Measurements from ENCODE around the gene TNF.
A peak's percentile ranks its signal among the peaks of the same experiment; 100 is the strongest.

TNF gene

DNA sequence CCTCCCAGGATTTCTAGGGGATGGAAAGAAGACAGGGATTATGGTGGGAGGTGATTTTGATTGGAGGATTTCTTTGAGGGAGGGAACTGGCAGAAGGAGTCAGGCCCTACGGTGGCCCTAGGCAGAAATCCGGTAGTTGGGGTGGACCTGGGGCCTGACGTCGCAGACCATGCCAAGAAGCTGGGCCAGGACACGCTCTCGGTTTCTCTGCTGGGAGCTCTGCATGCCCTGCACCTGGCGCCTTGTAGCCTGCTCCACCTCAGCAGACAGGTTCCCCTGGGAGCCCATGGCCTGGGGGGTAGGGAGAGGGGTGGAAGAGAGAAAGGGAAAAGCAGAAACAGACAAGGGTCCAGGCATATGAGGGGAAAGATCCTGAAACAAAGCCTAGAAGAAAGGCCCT lies 30.1 kb upstream of the TNF start:
- DNase-seq: no peak

DNA sequence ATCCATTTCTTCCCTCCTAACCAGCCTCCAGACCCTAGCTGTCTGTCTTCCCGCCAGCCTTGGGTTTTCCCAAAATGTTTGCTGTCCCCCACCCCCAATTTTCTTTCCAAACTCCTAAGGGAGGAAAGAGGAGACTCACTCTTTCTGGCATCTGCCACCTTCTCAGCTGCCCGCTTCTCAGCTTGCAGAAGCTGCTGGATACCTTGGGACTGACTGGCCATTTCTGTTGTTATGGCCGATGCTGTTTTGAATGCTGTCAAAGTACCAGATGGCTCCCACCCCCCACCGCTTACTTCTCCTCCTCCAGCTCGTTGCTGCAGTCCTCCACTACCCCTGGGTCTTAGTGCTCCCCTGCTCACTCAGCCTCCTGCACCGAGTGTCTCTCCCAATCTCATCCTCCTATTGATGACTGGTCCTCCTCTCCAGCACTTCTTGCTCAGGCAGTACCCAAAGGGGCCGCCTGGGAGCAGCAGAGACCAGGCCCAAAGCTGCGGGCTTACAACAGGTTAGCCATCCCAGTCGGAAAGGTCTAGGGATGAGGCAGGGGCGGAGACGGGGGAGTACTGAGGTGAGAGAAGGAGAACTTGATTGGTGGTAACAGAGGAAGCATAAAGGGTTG lies 28.9 kb upstream of the TNF start, which contains the start of gene ATP6V1G2:
ATP6V1G2 (minus strand) TSS at position 270 of the 619 bp plus-strand sequence; CDS start at position 221, 49 bp downstream.
- DNase-seq: peak; percentile 86

DNA sequence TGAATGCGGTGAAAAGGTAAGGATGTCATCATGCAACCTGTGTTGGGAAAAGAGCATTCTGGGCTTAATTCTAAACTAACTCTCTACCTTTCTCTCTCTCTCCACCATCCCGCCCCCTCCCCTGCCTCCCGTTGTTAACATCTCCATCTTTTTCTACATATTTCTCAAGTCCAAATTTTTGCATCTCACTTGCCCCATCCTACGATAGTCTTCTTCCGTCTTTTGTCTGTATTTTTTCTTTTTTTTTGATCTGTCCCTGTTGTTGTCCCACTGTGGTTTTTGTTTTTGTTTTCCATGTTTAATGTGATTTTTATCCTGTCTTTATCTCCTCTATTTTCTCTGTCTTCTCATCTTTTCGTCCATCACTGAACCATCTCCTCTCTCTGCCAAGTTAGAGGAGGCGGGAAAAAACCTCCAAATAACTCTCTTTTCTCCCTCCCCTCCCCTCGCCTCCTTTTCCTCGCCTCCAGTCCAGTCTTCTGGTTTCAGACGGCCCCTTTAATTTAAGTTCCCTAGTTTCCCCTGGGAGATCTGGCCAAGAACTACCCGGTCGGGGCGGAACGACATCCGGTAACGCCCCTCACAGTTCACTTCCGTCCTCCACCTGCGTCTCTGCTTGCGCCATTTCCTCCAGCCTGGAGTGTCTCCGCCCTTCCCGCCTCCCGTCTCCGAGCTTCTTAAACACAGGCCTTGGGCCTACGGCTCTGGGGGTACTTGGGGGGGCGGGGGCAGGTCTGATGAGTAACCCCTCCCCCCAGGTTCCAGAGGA lies 28.2 kb upstream of the TNF start, which contains the start of gene NFKBIL1:
NFKBIL1 (plus strand) TSS at position 651 of the 769 bp plus-strand sequence; CDS start at position 738, 87 bp downstream.
- peak; percentile 96 for DNase-seq

DNA sequence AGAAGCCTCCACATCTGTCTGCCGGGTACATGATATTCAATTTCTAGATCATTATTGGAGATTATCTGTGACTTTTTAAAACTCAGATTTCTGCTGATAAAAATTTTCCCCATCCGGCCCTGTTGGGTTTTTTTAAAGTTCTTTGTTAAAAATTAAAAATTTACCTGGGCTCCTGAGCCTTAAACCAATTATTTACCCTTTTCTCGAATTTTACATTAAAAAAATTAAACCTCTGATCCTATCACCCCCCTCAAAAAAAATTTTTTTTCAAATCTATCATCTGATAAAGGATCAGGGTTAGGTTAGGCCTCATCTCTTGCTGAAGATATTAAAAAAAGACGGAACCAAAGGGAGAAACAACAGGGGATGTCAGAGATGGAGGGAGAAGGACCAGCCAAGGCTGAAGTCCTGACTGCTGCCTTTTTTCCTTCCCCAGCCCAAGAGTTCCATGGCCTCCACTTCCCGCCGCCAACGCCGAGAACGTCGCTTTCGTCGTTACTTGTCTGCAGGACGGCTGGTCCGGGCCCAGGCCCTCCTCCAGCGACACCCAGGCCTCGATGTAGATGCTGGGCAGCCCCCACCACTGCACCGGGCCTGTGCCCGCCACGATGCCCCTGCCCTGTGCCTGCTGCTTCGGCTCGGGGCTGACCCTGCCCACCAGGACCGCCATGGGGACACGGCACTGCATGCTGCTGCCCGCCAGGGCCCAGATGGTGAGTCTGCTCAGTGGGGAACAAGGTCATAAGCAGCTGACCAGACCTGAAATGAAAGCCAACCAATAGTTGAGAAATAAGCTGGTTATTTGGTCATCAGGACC lies 27.4 kb upstream of the TNF start:
- DNase-seq: no peak

DNA sequence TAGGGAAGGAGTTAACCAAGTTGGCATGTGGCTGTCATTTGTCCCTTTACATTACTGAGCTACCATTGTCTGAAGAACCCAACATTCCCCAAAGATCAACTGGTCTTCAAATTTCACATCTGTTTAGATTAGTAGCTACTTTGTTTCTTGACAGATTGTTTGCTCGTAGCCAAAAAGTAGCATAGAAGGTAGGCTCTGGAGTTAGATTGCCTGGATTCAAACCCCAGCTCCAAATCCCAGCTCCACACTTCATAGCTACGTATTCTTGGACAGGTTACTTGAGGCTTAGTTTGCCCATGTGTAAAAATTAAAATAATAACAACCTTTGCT lies 26.9 kb upstream of the TNF start:
- no peak for DNase-seq

DNA sequence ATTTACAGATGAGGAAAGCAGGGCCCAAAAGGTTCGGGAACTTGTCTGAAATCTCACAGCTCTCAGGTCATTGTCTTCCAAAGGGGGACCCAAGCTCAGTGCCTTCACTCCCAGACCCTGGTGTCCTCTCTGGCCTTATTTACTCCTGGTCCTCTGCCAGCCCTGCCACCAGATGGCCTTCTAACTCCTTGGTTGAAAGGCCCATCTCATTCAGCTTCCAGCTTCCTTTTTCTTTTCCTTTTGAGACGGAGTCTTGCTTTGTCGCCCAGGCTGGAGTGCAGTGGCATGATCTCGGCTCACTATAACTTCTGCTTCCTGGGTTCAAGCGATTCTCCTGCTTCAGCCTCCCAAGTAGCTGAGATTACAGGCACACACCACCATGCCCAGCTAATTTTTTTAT lies 24.0 kb upstream of the TNF start:
- DNase-seq: peak; percentile 50

DNA sequence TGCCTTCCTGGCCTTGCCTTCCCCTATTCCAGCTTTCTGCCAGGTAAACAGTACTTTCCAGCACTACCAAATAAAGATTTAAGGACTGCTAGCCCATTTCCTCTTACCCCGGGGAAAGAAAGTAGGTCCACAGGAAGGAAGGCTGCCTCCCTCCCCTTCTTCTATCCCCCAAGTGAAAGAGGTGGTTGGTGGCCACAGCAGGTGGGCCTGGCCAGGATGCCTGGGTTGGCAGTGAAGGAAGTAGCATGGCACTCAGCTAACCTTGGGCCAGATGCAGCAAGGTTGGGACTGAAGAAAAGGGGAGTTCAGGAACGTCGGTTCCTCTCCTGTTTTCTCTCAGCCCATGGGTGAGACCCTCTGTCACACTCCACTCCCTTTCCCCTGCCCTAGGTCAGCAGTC lies 19.1 kb upstream of the TNF start:
- DNase-seq: no peak

DNA sequence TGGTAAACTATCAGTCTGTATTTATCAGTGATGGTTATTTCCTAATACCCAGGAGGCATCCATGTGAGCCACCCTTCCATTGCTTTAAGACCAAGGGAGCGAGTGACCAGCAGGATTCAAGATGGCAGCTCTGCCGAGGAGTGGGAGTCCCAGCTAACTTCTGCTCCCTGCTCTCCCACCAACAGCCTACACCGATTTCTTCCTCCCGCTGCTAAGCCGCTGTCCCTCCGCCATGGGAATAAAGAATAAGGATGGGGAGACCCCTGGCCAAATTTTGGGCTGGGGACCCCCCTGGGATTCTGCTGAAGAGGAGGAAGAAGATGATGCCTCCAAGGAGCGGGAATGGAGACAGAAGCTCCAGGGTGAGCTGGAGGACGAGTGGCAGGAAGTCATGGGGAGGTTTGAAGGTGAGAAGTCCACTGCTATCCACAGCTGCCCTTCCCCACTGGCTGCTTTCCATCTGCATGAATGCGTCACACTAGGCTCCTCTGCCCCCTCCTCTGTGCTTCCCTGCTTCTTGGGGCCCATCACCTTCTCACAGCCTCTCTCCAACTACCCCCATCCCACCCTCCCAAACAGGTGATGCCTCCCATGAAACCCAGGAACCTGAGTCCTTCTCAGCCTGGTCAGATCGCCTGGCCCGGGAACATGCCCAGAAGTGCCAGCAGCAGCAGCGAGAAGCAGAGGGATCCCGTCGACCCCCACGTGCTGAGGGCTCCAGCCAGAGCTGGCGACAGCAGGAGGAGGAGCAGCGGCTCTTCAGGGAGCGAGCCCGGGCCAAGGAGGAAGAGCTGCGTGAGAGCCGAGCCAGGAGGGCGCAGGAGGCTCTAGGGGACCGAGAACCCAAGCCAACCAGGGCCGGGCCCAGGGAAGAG lies 17.7 kb upstream of the TNF start:
- no peak for DNase-seq

DNA sequence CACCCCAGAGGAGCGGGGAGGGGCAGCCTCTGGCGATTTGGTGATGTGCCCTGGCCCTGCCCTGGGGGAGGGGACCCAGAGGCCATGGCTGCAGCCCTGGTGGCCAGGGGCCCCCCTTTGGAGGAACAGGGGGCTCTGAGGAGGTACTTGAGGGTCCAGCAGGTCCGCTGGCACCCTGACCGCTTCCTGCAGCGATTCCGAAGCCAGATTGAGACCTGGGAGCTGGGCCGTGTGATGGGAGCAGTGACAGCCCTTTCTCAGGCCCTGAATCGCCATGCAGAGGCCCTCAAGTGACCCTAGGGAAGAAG lies 17.1 kb upstream of the TNF start:
- DNase-seq: no peak

DNA sequence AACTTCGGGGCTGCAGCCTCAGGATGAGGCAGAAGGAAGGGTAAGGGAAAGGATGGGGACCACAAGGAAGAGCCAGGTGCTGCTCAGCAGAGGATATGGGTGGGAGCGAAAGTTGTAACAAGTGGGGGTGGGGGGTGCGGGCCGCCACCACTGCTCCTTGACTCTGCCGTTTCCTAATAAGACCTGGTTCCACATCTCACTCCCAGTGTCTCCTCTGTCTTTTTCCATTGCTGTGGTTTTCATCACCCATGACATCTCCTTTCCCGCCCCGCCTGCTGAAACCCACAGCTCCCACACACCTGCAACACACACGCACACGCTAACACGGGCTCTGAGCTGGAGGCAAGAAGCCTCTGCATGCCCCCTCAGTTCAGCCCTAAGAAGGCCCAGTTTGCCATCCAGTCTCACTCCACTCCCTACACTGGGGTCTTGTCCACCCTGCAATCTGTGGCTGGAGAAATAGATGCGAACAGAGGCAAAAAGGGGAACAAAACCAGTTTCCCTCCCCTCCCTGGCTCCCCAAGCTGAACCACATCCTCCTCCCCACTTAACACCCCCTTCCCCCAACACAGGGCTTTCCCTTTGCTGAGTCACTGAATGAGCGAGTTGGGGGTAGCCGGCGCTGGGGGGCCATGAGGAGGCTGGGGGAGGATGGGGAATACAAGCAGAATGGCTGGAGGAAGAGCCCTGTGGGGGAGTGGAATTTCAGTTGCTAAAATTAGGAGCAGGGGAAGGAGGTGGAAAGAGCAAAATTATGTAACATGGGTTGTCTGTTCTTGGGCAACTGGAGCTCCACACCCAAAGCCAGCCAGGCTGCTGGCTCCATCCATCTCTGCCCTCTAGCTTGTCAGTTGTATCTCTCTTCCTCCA lies 16.5 kb upstream of the TNF start:
- peak; percentile 76 for DNase-seq

DNA sequence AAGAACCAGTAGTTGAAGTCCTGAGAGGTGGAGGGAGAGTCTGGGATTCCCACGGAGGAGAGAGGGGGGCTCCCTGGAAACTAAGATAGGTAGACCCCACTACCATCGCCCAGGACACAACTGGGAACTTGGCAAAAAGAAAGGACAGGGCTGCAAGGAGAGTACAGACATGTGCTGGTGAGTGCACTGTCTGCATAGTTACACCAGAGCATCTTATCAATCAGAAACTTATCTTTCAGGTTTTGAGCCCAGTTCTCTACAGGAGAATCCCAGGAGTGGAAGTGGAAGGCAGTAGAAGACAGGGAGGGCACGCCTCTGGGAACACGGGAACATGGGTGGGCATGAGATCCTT lies 15.8 kb upstream of the TNF start:
- DNase-seq: no peak

DNA sequence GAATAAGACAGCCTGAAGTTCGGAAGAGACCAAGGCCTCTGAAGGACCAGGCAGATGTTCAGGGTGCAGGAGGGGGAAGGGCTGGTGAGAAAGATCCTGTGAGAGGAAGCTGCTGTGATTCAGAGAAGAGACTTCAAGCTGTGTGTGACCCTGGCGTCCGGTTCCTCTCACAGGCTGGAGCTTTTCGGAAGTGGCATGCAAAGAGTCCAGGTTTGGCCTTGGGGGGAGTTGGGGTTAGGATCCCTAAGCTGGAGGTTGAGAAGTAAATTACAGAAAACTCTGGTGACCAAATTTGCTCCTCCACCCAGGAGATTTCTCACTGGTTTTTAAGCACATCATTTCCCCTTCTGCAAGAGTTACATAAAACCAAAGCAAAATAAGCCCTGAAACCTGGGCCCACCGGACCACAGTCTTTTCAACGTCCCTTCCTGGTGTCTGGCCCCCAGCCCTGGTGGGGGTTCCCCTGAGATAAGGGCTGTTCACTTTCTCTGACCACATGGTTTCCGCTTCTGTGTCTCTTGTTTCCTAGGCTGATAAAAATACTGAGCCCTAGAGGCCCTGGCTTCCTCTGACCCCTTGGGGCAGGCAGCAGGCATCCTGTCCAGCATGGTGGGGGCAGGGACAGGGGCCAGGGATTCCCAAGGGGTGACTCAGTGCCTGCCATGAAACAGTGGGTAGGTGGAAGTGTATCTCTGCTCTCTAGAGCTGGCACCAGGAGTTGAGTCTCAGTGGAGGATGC lies 15.2 kb upstream of the TNF start:
- peak; percentile 71 for DNase-seq

DNA sequence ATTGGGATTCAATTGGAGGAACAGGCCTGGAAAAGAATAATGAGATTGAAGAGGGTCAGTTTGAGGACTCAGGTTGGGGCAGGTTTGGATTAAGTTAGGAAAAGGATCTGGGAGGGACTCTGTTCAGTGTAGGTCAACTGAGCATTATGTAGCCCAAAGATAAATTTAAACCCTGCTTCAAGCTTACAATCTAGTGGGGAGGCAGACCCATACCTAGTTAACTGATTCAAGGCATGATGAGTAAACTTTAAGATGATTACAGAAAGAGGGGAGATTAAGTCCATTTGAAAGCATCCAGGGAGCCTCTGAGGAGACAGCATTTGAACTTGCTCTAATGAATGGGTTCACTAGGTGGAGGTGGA lies 14.7 kb upstream of the TNF start:
- no peak for DNase-seq

DNA sequence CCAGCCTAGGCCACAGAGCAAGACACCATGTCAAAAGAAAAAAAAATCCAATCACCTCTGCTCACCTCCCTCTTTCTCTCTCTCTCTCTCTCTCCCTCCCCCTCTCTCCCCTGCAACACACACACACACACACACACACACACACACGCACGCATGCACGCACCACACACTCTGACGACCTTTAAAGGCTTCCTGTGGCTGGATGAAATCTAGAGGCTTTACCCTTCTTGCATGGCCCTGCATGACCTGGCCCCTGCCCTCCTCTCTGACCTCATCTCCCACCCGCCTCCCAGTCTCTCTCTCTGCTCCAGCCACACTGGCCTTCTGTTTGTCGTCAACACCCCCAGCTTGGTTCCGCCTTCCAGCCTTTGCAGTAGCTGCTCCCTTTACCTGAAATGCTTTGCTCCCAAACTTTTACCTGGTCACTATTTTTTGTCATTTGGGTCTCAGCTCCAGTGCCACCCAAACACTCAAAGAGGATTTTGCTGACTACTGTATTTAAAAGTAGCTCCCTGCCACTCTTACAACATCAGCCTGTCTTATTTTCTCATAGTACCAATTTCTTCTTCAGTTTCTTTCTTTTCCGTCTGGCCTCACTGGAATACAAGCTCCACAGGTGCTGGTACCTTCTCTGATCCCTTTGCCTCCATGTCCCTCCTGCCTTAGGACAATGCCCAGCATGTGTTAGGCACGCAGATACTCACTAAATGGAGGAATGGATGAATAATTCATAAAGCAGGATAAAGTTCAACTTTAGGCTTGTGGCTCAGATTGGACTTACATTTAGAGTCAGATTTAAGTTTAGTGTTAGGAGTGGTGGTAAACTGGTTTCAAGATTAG lies 7.6 kb upstream of the TNF start:
- DNase-seq: no peak

DNA sequence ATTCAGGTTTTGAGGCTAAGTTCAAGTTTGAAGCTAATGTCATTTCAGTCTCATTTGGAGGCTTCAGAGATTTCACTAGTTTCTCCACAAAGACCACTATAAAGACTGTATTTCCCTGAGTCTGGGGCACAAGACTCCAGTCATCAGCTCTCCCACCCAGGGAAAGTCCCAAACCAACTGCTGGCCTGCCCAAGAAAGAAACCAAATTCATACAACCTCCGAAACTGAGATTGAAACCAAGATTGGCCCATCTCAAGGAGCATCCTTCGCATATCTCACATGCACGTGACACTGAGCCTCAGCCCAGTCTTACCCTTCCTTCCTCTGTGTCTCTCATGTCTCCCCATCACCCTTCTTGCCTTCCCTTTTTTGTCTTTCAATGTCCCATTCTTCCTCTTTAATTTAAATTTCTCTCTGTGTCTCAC lies 6.8 kb upstream of the TNF start:
- no peak for DNase-seq

DNA sequence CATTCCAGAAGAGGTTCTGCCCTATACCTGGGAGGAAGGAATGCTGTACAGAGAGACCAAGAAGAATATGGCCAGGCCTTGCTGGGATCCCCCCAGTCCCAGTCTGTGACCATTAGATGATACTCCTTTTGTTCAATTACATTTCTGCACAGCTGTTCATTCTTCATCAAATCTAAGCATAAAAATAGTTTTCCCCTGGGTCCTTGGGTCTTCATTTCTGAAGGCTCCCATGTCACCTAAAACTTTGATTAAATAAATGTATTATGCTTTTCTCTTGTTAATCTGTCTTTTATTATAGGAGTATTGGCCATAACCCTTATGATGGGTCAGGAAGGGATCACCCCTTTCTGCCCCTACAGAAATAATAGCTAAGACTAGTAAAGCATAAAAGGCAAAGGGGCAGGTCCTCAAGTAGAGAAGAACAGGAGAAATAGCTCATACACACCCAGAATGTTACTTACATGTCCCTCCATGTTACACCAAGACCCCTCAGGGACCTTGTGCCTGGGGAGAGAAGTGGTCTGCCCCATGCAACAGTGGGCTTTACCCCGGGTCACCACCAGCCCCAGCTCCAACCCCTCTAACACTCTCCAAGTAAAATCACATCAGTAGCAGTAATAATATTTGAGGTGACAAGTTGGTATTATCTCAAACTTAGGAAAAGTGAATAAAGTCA lies 5.4 kb upstream of the TNF start:
- no peak for DNase-seq

DNA sequence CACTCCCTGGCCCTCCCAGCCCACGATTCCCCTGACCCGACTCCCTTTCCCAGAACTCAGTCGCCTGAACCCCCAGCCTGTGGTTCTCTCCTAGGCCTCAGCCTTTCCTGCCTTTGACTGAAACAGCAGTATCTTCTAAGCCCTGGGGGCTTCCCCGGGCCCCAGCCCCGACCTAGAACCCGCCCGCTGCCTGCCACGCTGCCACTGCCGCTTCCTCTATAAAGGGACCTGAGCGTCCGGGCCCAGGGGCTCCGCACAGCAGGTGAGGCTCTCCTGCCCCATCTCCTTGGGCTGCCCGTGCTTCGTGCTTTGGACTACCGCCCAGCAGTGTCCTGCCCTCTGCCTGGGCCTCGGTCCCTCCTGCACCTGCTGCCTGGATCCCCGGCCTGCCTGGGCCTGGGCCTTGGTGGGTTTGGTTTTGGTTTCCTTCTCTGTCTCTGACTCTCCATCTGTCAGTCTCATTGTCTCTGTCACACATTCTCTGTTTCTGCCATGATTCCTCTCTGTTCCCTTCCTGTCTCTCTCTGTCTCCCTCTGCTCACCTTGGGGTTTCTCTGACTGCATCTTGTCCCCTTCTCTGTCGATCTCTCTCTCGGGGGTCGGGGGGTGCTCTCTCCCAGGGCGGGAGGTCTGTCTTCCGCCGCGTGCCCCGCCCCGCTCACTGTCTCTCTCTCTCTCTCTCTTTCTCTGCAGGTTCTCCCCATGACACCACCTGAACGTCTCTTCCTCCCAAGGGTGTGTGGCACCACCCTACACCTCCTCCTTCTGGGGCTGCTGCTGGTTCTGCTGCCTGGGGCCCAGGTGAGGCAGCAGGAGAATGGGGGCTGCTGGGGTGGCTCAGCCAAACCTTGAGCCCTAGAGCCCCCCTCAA lies 3.1 kb upstream of the TNF start, which contains the start of gene LTA:
LTA (plus strand) TSS at position 249 of the 871 bp plus-strand sequence; CDS start at position 703, 454 bp downstream.
- DNase-seq: no peak

DNA sequence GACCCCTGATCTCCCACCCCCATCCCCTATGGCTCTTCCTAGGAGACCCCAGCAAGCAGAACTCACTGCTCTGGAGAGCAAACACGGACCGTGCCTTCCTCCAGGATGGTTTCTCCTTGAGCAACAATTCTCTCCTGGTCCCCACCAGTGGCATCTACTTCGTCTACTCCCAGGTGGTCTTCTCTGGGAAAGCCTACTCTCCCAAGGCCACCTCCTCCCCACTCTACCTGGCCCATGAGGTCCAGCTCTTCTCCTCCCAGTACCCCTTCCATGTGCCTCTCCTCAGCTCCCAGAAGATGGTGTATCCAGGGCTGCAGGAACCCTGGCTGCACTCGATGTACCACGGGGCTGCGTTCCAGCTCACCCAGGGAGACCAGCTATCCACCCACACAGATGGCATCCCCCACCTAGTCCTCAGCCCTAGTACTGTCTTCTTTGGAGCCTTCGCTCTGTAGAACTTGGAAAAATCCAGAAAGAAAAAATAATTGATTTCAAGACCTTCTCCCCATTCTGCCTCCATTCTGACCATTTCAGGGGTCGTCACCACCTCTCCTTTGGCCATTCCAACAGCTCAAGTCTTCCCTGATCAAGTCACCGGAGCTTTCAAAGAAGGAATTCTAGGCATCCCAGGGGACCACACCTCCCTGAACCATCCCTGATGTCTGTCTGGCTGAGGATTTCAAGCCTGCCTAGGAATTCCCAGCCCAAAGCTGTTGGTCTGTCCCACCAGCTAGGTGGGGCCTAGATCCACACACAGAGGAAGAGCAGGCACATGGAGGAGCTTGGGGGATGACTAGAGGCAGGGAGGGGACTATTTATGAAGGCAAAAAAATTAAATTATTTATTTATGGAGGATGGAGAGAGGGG lies 1.9 kb upstream of the TNF start:
- DNase-seq: no peak
